WTC11 (cell line): Measurements from ENCODE around the gene JSRP1. TPM values are rescaled to one million over a fixed set of nuclear protein-coding genes. Genes with fewer than 3 reads are reported as not detected.
A peak's percentile ranks its signal among the peaks of the same experiment; 100 is the strongest.

Experiments
- ATAC-seq: fragments of 200-7000 bp; cut with Tn5 transposase; 2 replicates; pipeline ENCODE4 v1.10.0; 2021; ENCODE audit warnings: mild to moderate bottlenecking, moderate library complexity
- CTCF ChIA-PET: fragments of 300-600 bp; sonication (Branson Sonifier 250); formaldehyde crosslinking; loops from one replicate; lab custom pipeline; 2021; ENCODE audit warnings: antibody characterized with exemption; lab: Charles Lee
- POLR2A ChIA-PET: fragments of 350-600 bp; sonication (Branson Sonifier 250); formaldehyde crosslinking; loops from one replicate; lab custom pipeline; 2021; ENCODE audit warnings: antibody characterized with exemption; lab: Charles Lee
- DNase-seq: peaks from one replicate; pipeline ENCODE4 v3.0.0; 2021; ENCODE audit warnings: low spot score
- H3K27ac Mint-ChIP-seq: 2 replicates; pipeline ENCODE4 v1.8.0; 2021; ENCODE audit warnings: mixed read lengths
- H3K27me3 Mint-ChIP-seq: 2 replicates; pipeline ENCODE4 v1.8.0; 2021; ENCODE audit warnings: low read depth, mild to moderate bottlenecking, moderate library complexity, mixed read lengths
- H3K36me3 Mint-ChIP-seq: 2 replicates; pipeline ENCODE4 v1.8.0; 2021; ENCODE audit warnings: mixed read lengths
- H3K4me1 Mint-ChIP-seq: 2 replicates; pipeline ENCODE4 v1.8.0; 2022; ENCODE audit warnings: mixed read lengths
- H3K4me3 Mint-ChIP-seq: 2 replicates; pipeline ENCODE4 v1.8.0; 2021; ENCODE audit warnings: mild to moderate bottlenecking, moderate library complexity, mixed read lengths
- H3K9me3 Mint-ChIP-seq: 2 replicates; pipeline ENCODE4 v1.8.0; 2021; ENCODE audit warnings: mixed read lengths
- ATF1 ChIP-seq: sonication (generic); formaldehyde crosslinking; IDR thresholded peaks from 2 replicates; pipeline ENCODE4 v1.8.1; 2023; ENCODE audit warnings: mild to moderate bottlenecking, moderate library complexity, missing genetic modification reagents
- CBFB ChIP-seq: sonication (generic); formaldehyde crosslinking; IDR thresholded peaks from 2 replicates; pipeline ENCODE4 v1.8.1; 2022; ENCODE audit warnings: mild to moderate bottlenecking, low read depth, missing genetic modification reagents
- EMX1 ChIP-seq: fragments of 250-450 bp; sonication (Bioruptor Pico); IDR thresholded peaks from 2 replicates; pipeline ENCODE4 v1.8.0; 2021; ENCODE audit warnings: mild to moderate bottlenecking
- ESRRA ChIP-seq: sonication (generic); formaldehyde crosslinking; IDR thresholded peaks from 2 replicates; pipeline ENCODE4 v1.8.1; 2022; ENCODE audit warnings: mild to moderate bottlenecking, missing genetic modification reagents, borderline replicate concordance
- ETV6 ChIP-seq: sonication (generic); formaldehyde crosslinking; IDR thresholded peaks from 2 replicates; pipeline ENCODE4 v1.8.1; 2022; ENCODE audit warnings: mild to moderate bottlenecking, missing genetic modification reagents
- FOXK1 ChIP-seq: sonication (generic); formaldehyde crosslinking; IDR thresholded peaks from 2 replicates; pipeline ENCODE4 v1.8.0; 2022; ENCODE audit warnings: mild to moderate bottlenecking, moderate library complexity, missing genetic modification reagents
- JAZF1 ChIP-seq: fragments of 250-450 bp; sonication (Bioruptor Pico); IDR thresholded peaks from 2 replicates; pipeline ENCODE4 v1.9.0; 2021; ENCODE audit warnings: moderate library complexity, mild to moderate bottlenecking, inconsistent platforms
- JUN ChIP-seq: sonication (generic); formaldehyde crosslinking; IDR thresholded peaks from 2 replicates; pipeline ENCODE4 v1.8.0; 2023; ENCODE audit warnings: mild to moderate bottlenecking, missing genetic modification reagents
- NR3C1 ChIP-seq: sonication (generic); formaldehyde crosslinking; conservative IDR thresholded peaks from 2 replicates; pipeline ENCODE4 v1.8.1; 2023; ENCODE audit warnings: low read depth, mild to moderate bottlenecking, missing genetic modification reagents
- ZBTB21 ChIP-seq: sonication (generic); formaldehyde crosslinking; IDR thresholded peaks from 2 replicates; pipeline ENCODE4 v1.8.1; 2023; ENCODE audit warnings: mild to moderate bottlenecking, missing genetic modification reagents, borderline replicate concordance
- total RNA-seq: library from RNA; stranded (reverse); gene quantifications from 3 replicates; pipeline ENCODE4 v1.2.3, GENCODE V29; 2021
- TF ChIP-seq, protein P1 (sequence below): fragments of 250-450 bp; sonication (Bioruptor Pico); conservative IDR thresholded peaks from 2 replicates; pipeline ENCODE4 v1.9.0; 2021; ENCODE audit warnings: mild to moderate bottlenecking
- TF ChIP-seq, protein P2 (sequence below): fragments of 250-450 bp; sonication (Bioruptor Pico); IDR thresholded peaks from 2 replicates; pipeline ENCODE4 v1.9.0; 2021; ENCODE audit warnings: mild to moderate bottlenecking
- TF ChIP-seq, protein P3 (sequence below): sonication (generic); formaldehyde crosslinking; IDR thresholded peaks from 2 replicates; pipeline ENCODE4 v1.8.0; 2023; ENCODE audit warnings: missing genetic modification reagents
- TF ChIP-seq, protein P4 (sequence below): sonication (generic); formaldehyde crosslinking; IDR thresholded peaks from 2 replicates; pipeline ENCODE4 v1.8.0; 2022; ENCODE audit warnings: mild to moderate bottlenecking, missing genetic modification reagents
- TF ChIP-seq, protein P5 (sequence below): sonication (generic); formaldehyde crosslinking; IDR thresholded peaks from 2 replicates; pipeline ENCODE4 v1.8.1; 2023; ENCODE audit warnings: mild to moderate bottlenecking, missing genetic modification reagents, moderate library complexity
- TF ChIP-seq, protein P6 (sequence below): sonication (generic); formaldehyde crosslinking; IDR thresholded peaks from 2 replicates; pipeline ENCODE4 v1.8.0; 2022; ENCODE audit warnings: mild to moderate bottlenecking, missing genetic modification reagents
- TF ChIP-seq, protein P7 (sequence below): sonication (generic); formaldehyde crosslinking; IDR thresholded peaks from 2 replicates; pipeline ENCODE4 v1.8.0; 2022; ENCODE audit warnings: missing genetic modification reagents

The JSRP1 gene
- total RNA-seq, 1 experiment from 2014 or later: 0.33 TPM

DNA sequence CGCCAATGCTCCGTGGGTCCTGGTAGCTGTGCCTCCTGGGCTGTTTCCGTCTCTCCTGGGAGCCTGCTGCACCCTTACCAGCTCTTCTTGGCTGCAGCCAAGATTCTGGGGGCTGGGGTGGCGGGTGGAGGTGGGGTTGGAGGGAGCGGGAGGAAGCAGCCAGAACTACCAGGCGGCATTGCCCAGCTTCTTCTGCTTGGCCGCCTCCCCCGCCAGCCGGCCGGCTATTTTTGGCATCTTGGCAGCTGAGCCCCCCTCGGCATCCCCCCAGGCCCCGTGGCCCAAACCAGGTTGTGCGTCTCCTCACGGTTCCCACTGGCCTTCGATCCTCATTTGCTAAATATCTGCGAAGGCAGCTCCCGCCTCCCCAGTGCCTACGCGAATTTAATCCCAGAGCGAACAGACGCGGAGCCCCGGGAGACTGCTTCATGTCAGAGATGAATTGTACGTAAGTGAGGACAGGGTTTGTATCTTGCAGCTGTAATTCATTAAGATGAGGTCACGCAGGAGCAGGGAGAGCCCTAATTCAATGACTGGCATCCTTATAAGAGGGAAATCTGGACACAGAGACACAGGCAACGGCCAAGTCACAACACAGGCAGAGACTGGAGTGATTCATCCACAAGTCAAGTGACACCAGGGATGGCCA, 38.6 kb upstream of the JSRP1 start (continued):
- TF ChIP-seq, protein P1, sequence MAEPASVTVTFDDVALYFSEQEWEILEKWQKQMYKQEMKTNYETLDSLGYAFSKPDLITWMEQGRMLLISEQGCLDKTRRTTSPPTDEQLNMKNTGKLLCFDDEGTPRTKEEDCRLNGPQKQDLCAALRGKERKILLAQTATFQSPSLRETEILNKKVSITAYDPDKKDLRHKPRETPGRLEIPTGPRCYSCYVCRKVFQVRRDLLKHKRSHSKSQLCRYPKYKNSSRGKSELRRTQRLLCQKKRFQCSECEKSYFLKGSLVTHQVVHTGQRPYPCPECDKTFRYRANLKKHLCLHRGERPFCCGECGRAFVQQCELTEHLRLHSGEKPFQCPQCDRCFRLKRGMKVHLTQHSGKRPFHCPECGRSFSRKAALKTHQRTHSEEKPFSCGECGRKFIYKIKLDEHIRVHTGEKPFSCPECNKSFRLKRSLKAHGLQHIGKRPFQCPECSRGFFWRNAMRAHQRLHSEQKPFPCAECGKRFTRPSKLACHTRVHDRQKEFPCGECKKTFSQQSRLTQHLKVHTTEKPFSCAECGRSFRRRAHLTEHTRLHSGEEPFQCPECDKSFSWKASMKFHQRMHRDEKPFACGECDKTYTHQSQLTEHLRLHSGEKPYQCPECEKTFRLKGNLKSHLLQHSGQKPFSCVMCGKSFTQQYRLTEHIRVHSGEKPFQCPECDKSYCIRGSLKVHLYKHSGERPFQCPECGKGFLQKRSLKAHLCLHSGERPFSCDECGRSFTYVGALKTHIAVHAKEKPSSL (CRISPR knock-in tag): no peak
- no peak for TF ChIP-seq ZBTB21
- TF ChIP-seq, protein P2, sequence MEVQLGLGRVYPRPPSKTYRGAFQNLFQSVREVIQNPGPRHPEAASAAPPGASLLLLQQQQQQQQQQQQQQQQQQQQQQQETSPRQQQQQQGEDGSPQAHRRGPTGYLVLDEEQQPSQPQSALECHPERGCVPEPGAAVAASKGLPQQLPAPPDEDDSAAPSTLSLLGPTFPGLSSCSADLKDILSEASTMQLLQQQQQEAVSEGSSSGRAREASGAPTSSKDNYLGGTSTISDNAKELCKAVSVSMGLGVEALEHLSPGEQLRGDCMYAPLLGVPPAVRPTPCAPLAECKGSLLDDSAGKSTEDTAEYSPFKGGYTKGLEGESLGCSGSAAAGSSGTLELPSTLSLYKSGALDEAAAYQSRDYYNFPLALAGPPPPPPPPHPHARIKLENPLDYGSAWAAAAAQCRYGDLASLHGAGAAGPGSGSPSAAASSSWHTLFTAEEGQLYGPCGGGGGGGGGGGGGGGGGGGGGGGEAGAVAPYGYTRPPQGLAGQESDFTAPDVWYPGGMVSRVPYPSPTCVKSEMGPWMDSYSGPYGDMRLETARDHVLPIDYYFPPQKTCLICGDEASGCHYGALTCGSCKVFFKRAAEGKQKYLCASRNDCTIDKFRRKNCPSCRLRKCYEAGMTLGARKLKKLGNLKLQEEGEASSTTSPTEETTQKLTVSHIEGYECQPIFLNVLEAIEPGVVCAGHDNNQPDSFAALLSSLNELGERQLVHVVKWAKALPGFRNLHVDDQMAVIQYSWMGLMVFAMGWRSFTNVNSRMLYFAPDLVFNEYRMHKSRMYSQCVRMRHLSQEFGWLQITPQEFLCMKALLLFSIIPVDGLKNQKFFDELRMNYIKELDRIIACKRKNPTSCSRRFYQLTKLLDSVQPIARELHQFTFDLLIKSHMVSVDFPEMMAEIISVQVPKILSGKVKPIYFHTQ (CRISPR knock-in tag): no peak
- no peak for TF ChIP-seq JAZF1
- no peak for TF ChIP-seq JUN (CRISPR knock-in tag)
- TF ChIP-seq, protein P3, sequence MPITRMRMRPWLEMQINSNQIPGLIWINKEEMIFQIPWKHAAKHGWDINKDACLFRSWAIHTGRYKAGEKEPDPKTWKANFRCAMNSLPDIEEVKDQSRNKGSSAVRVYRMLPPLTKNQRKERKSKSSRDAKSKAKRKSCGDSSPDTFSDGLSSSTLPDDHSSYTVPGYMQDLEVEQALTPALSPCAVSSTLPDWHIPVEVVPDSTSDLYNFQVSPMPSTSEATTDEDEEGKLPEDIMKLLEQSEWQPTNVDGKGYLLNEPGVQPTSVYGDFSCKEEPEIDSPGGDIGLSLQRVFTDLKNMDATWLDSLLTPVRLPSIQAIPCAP (CRISPR knock-in tag): no peak
- no peak for TF ChIP-seq FOXK1 (CRISPR knock-in tag)
- no peak for TF ChIP-seq ATF1
- no peak for TF ChIP-seq CBFB (CRISPR knock-in tag)
- TF ChIP-seq, protein P4, sequence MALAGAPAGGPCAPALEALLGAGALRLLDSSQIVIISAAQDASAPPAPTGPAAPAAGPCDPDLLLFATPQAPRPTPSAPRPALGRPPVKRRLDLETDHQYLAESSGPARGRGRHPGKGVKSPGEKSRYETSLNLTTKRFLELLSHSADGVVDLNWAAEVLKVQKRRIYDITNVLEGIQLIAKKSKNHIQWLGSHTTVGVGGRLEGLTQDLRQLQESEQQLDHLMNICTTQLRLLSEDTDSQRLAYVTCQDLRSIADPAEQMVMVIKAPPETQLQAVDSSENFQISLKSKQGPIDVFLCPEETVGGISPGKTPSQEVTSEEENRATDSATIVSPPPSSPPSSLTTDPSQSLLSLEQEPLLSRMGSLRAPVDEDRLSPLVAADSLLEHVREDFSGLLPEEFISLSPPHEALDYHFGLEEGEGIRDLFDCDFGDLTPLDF (CRISPR knock-in tag): no peak

DNA sequence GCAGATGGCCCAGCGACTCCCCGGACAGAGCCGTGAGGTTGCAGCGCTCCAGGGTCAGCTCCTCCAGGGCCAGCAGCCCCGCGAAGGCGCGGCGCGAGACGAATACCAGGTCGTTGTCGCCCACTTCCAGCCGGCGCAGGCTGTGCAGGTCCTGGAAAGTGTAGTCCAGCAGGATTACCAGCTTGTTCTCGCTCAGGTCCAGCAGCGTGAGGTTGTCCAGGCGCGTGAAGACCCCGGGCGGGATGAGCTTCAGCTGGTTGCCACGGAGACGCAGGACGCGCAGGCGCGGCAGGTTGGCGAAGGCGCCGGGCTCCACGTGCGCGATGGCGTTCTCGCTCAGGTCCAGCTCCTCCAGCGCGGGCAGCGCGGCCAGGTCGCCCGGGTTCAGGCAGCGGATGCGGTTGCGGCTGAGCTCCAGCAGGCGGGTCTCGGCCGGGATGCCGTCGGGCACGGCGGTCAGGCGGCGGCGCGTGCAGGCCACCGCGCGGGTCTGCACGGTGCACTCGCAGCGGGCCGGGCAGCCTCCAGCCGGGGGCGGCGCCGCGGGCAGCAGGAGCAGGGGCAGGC, 35.1 kb upstream of the JSRP1 start:
- ATAC-seq: peak; percentile 67
- ChIA-PET CTCF (interaction anchor here (0.8 to 2.1 kb wide), 13 partner anchors 9 to 96 kb away, joined by 3 to 20 read pairs (median 4); partner anchors contain the start of genes LSM7, PLEKHJ1 and SPPL2B), POLR2A (interaction anchor here (0.5 to 1.5 kb wide), 3 partner anchors 16 to 338 kb away, joined by 3 read pairs; no protein-coding TSS in a partner anchor)
- Mint-ChIP-seq H3K9me3 (no peaks in the 10 kb centered on the region), H3K4me1 (peaks cover 9% of the 10 kb centered on the region; the same call in 1 of the 2 replicates), H3K27me3 (peaks cover 77% of the 10 kb centered on the region), H3K4me3 (peak overlapping the region; percentile 48), H3K27ac (no peak overlapping the region), H3K36me3 (no peaks in the 10 kb centered on the region)
- peak; percentile 77 for DNase-seq
- TF ChIP-seq NR3C1 (CRISPR knock-in tag) (0 out of 2 replicates have a peak, but pooled peaks have one; percentile 57), EMX1 (CRISPR knock-in tag) (no peak), CBFB (CRISPR knock-in tag) (peak; percentile 34; the same call in 1 of the 2 replicates), ESRRA (CRISPR knock-in tag) (peak; percentile 82; the same call in 1 of the 2 replicates), ETV6 (CRISPR knock-in tag) (peak; percentile 85; the same call in 1 of the 2 replicates)
- TF ChIP-seq, protein P5, sequence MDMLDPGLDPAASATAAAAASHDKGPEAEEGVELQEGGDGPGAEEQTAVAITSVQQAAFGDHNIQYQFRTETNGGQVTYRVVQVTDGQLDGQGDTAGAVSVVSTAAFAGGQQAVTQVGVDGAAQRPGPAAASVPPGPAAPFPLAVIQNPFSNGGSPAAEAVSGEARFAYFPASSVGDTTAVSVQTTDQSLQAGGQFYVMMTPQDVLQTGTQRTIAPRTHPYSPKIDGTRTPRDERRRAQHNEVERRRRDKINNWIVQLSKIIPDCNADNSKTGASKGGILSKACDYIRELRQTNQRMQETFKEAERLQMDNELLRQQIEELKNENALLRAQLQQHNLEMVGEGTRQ (CRISPR knock-in tag): peak; percentile 47; the same call in 1 of the 2 replicates
- TF ChIP-seq, protein P6, sequence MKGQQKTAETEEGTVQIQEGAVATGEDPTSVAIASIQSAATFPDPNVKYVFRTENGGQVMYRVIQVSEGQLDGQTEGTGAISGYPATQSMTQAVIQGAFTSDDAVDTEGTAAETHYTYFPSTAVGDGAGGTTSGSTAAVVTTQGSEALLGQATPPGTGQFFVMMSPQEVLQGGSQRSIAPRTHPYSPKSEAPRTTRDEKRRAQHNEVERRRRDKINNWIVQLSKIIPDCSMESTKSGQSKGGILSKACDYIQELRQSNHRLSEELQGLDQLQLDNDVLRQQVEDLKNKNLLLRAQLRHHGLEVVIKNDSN: 0 out of 2 replicates have a peak, but pooled peaks have one; percentile 12
- TF ChIP-seq, protein P1 (CRISPR knock-in tag): no peak
- TF ChIP-seq, protein P4 (CRISPR knock-in tag): no peak
- TF ChIP-seq, protein P7, sequence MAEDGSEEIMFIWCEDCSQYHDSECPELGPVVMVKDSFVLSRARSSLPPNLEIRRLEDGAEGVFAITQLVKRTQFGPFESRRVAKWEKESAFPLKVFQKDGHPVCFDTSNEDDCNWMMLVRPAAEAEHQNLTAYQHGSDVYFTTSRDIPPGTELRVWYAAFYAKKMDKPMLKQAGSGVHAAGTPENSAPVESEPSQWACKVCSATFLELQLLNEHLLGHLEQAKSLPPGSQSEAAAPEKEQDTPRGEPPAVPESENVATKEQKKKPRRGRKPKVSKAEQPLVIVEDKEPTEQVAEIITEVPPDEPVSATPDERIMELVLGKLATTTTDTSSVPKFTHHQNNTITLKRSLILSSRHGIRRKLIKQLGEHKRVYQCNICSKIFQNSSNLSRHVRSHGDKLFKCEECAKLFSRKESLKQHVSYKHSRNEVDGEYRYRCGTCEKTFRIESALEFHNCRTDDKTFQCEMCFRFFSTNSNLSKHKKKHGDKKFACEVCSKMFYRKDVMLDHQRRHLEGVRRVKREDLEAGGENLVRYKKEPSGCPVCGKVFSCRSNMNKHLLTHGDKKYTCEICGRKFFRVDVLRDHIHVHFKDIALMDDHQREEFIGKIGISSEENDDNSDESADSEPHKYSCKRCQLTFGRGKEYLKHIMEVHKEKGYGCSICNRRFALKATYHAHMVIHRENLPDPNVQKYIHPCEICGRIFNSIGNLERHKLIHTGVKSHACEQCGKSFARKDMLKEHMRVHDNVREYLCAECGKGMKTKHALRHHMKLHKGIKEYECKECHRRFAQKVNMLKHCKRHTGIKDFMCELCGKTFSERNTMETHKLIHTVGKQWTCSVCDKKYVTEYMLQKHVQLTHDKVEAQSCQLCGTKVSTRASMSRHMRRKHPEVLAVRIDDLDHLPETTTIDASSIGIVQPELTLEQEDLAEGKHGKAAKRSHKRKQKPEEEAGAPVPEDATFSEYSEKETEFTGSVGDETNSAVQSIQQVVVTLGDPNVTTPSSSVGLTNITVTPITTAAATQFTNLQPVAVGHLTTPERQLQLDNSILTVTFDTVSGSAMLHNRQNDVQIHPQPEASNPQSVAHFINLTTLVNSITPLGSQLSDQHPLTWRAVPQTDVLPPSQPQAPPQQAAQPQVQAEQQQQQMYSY (CRISPR knock-in tag): peak; percentile 45; the same call in 1 of the 2 replicates
